NCI-H146 (cell line): ENCODE measurements around the gene STK11.

Experiments
- DNase-seq: peaks from one replicate; lab custom pipeline; 2025; lab: John Stamatoyannopoulos, UW

The STK11 gene

GRCh38 chr19:1225440-1226226, 20.1 kb downstream of the STK11 start:
- no peak for DNase-seq

- DNase-seq = no peak
These were observed 20.6 kb downstream of the STK11 start for GRCh38 chr19:1226227-1226518.

- no peak for DNase-seq
These were observed 21.1 kb downstream of the STK11 start for GRCh38 chr19:1226522-1227303.

- no peak for DNase-seq
These were observed 21.9 kb downstream of the STK11 start for GRCh38 chr19:1227304-1228054.

- no peak for DNase-seq
These were observed 22.8 kb downstream of the STK11 start for GRCh38 chr19:1228161-1228957.

GRCh38 chr19:1229056-1229923, 23.7 kb downstream of the STK11 start:
- DNase-seq = no peak

GRCh38 chr19:1229924-1230782, 24.6 kb downstream of the STK11 start:
- no peak for DNase-seq

- no peak for DNase-seq
These were observed 25.4 kb downstream of the STK11 start for GRCh38 chr19:1230783-1231489.

GRCh38 chr19:1231729-1232637, 26.4 kb downstream of the STK11 start:
- DNase-seq = no peak

- DNase-seq = no peak
These were observed 27.1 kb downstream of the STK11 start for GRCh38 chr19:1232652-1233072.

- DNase-seq = no peak
These were observed 27.6 kb downstream of the STK11 start for GRCh38 chr19:1233115-1233667.

GRCh38 chr19:1234051-1234954, 28.7 kb downstream of the STK11 start:
- no peak for DNase-seq

- no peak for DNase-seq
These were observed 29.4 kb downstream of the STK11 start for GRCh38 chr19:1234955-1235380.

- no peak for DNase-seq
These were observed 30.3 kb downstream of the STK11 start for GRCh38 chr19:1235625-1236538.

- peak; percentile 21 for DNase-seq
These were observed 31.0 kb downstream of the STK11 start for GRCh38 chr19:1236576-1236975.
